Endothelial cell of umbilical vein (primary cell): ENCODE data around the gene COX6B1. TPM values are rescaled to one million over a fixed set of nuclear protein-coding genes. Genes with fewer than 3 reads are reported as not detected.
"Not testable (repeated sequence)": the region's sequence is repeated elsewhere in the genome, so short reads cannot be mapped to it uniquely, and the experiment has no call there.

ENCODE experiments used
- BruUV-seq: library from RNA; stranded (reverse); fragments of 400-500 nt; replicated peaks from 2 replicates; lab custom pipeline; 2021; lab: Mats Ljungman, UMichigan
- CTCF ChIA-PET: fragments of 300-600, 350-600 bp; sonication (Branson Sonifier 250); formaldehyde crosslinking; loops from one replicate; lab custom pipeline; 2021; ENCODE audit warnings: antibody characterized with exemption, inconsistent platforms; lab: Charles Lee
- POLR2A ChIA-PET: fragments of 300-600, 350-600 bp; sonication (Branson Sonifier 250); formaldehyde crosslinking; loops from one replicate; lab custom pipeline; 2021; ENCODE audit warnings: antibody characterized with exemption, inconsistent platforms; lab: Charles Lee
- DNase-seq: peaks from one replicate; pipeline ENCODE4 v3.0.0-alpha.2; 2011; ENCODE audit warnings: low read depth, low spot score
- FAIRE-seq: peaks from 2 replicates; lab custom pipeline; 2011; peaks lifted over from hg19 to GRCh38; lab: Jason Lieb, UNC
- H2AFZ ChIP-seq: 2 replicates; pipeline ENCODE4 v1.6.0; 2012; ENCODE audit warnings: low read depth, low read length, control low read depth, inconsistent platforms
- H3K27ac ChIP-seq: 2 replicates; pipeline ENCODE4 v1.5.1; 2011; ENCODE audit warnings: low read depth, mild to moderate bottlenecking, control low read depth, low read length, moderate library complexity; ENCODE audit not compliant: insufficient read depth
- H3K27me3 ChIP-seq, 2 experiments: 2 replicates each; pipeline versions ENCODE4 v1.6.0 to v1.6.1; 2011; ENCODE audit warnings: low read length in 2 of 2, mixed read lengths in 1 of 2; ENCODE audit not compliant: control insufficient read depth in 2 of 2, insufficient read depth in 2 of 2
- H3K36me3 ChIP-seq, 2 experiments: 2 replicates in 1 of 2; 3 replicates in 1 of 2; pipeline ENCODE4 v1.5.1; 2011; ENCODE audit warnings: low read length in 2 of 2, mild to moderate bottlenecking in 1 of 2, moderate library complexity in 1 of 2; ENCODE audit not compliant: control insufficient read depth in 2 of 2, insufficient read depth in 2 of 2; ENCODE audit errors: extremely low read depth in 1 of 2
- H3K4me1 ChIP-seq: 3 replicates; pipeline ENCODE4 v1.5.1; 2011; ENCODE audit warnings: mild to moderate bottlenecking, low read length; ENCODE audit not compliant: control insufficient read depth, insufficient read depth; ENCODE audit errors: extremely low read depth
- H3K4me2 ChIP-seq: 2 replicates; pipeline ENCODE4 v1.6.1; 2011; ENCODE audit warnings: low read length, control low read depth, mixed read lengths; ENCODE audit not compliant: insufficient read depth
- H3K4me3 ChIP-seq, 3 experiments: fragments of 200-600 bp in 1 of 3; sonication (generic), shearing (Covaris generic) in 1 of 3; replicated peaks in 1 of 3; 2 replicates each; pipeline ENCODE4 v1.5.1; 2011 to 2016; ENCODE audit warnings: control low read depth in 3 of 3, low read length in 3 of 3, mild to moderate bottlenecking in 2 of 3, inconsistent platforms in 1 of 3, low read depth in 1 of 3, moderate library complexity in 1 of 3; ENCODE audit not compliant: insufficient read depth in 1 of 3
- H3K79me2 ChIP-seq: 2 replicates; pipeline ENCODE4 v1.6.0; 2012; ENCODE audit warnings: low read length, inconsistent platforms; ENCODE audit not compliant: control insufficient read depth, insufficient read depth
- H3K9ac ChIP-seq: replicated peaks from 2 replicates; pipeline ENCODE3; 2011; ENCODE audit warnings: low read length, control low read depth; ENCODE audit not compliant: insufficient read depth; ENCODE audit errors: extremely low read depth
- H3K9me1 ChIP-seq: replicated peaks from 3 replicates; pipeline ENCODE4 v1.6.0; 2011; ENCODE audit warnings: mild to moderate bottlenecking, low read length; ENCODE audit not compliant: control insufficient read depth, insufficient read depth; ENCODE audit errors: extremely low read depth
- H3K9me3 ChIP-seq: replicated peaks from 2 replicates; pipeline ENCODE4 v1.5.1; 2012; ENCODE audit warnings: low read length, inconsistent platforms; ENCODE audit not compliant: control insufficient read depth, insufficient read depth
- H4K20me1 ChIP-seq: replicated peaks from 2 replicates; pipeline ENCODE3; 2011; ENCODE audit warnings: mild to moderate bottlenecking, low read length; ENCODE audit not compliant: control insufficient read depth, insufficient read depth; ENCODE audit errors: extremely low read depth
- EZH2 ChIP-seq: IDR thresholded peaks from 2 replicates; pipeline ENCODE4 v1.6.1; 2012; ENCODE audit warnings: borderline replicate concordance, low read depth, mild to moderate bottlenecking, moderate library complexity, low read length, inconsistent platforms; ENCODE audit not compliant: severe bottlenecking
- dilution Hi-C: fragments of 300-500 bp; cut with MboI; formaldehyde crosslinking; loops from one replicate; pipeline ENCODE4 v1.15.0; 2019; ENCODE audit warnings: low sequenced_read_pairs; ENCODE audit not compliant: extremely low pct_ligation_motif_present
- intact Hi-C: fragments of 100-400 bp; cut with micrococcal nuclease; formaldehyde crosslinking; loops from one replicate; pipeline ENCODE4 v1.10.0; 2022
- polyA plus RNA-seq, 4 experiments: library from polyadenylated mRNA; depleted of rRNA in 3 of 4; stranded (reverse) in 3 of 4; unstranded in 1 of 4; fragments of >200 nt; gene quantifications; 2 replicates each; pipeline versions ENCODE4 v1.2.1 to v1.2.3, GENCODE V29; 2011 to 2012; ENCODE audit warnings: missing spikeins in 1 of 4
- total RNA-seq: library from RNA; stranded (reverse); gene quantifications from 2 replicates; pipeline ENCODE4 v1.2.3, GENCODE V29; 2021
- TF ChIP-seq, protein P1 (sequence below): IDR thresholded peaks from 2 replicates; pipeline ENCODE4 v1.6.1; 2011; ENCODE audit not compliant: insufficient read depth, insufficient read length

The COX6B1 gene
- total and polyA plus RNA-seq, 2 donors (not counting 3 experiments of a cell fraction or from before 2014, with no cell fraction given) = 327 to 692 TPM

GRCh38 chr19:35689836-35690235, 41.7 kb downstream of the COX6B1 start:
- no TSS peak for BruUV-seq
- H3K4me3 ChIP-seq = no peak overlapping the region
- dilution Hi-C loops = no loop called here
- H3K27me3 ChIP-seq = no peaks in the 10 kb centered on the region
- no peak for TF ChIP-seq EZH2
- TF ChIP-seq, protein P1, sequence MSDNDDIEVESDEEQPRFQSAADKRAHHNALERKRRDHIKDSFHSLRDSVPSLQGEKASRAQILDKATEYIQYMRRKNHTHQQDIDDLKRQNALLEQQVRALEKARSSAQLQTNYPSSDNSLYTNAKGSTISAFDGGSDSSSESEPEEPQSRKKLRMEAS = no peak
- H3K36me3 ChIP-seq = no peaks in the 10 kb centered on the region
- no peak overlapping the region for H2AFZ ChIP-seq
- FAIRE-seq = no peak
- no peak for DNase-seq
- ChIA-PET CTCF (interaction anchor here (1.3 kb wide), 1 partner anchor 12 kb away, joined by 3 read pairs; no protein-coding TSS in a partner anchor), POLR2A (interaction anchor here (0.7 kb wide), 1 partner anchor 59 kb away, joined by 8 read pairs; the partner anchor contains the start of gene LIN37)
- H3K79me2 ChIP-seq = no peaks in the 10 kb centered on the region
- no peak overlapping the region for H3K4me2 ChIP-seq
- no peaks in the 10 kb centered on the region for H3K9me3 ChIP-seq
- no peak overlapping the region for H3K9ac ChIP-seq
- H4K20me1 ChIP-seq = no peaks in the 10 kb centered on the region
- no peaks in the 10 kb centered on the region for H3K4me1 ChIP-seq
- no peak overlapping the region for H3K27ac ChIP-seq
- intact Hi-C loops = loop anchor here (5.0 kb wide), 1 partner anchor 143 kb away; the partner anchor contains the start of gene TMEM147
- H3K9me1 ChIP-seq = no peaks in the 10 kb centered on the region

DNA sequence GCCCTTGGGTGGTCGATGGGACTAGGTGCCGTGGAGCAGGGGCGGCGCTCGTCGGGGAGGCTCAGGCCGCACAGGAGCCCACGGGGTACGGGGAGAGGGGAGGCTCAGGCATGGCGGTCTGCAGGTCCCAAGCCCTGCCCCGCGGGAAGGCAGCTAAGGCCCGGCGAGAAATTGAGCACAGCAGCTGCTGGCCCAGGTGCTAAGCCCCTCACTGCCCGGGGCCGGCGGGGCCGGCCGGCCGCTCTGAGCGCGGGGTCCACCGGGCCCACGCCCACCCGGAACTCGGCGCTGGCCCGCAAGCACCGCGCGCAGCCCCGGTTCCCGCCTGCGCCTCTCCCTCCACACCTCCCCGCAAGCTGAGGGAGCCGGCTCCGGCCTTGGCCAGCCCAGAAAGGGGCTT, 43.0 kb downstream of the COX6B1 start:
- H3K4me2 ChIP-seq, H2AFZ ChIP-seq, FAIRE-seq, H3K4me1 ChIP-seq, DNase-seq, H3K79me2 ChIP-seq, H3K27ac ChIP-seq, H3K36me3 ChIP-seq, H3K27me3 ChIP-seq, H3K4me3 ChIP-seq, H3K9me1 ChIP-seq, H3K9me3 ChIP-seq, H3K9ac ChIP-seq, BruUV-seq, H4K20me1 ChIP-seq, POLR2A ChIA-PET, dilution Hi-C loops: not testable (repeated sequence)
- CTCF ChIA-PET = interaction anchor here (2.9 to 6.8 kb wide), 2 partner anchors 12 to 129 kb away, joined by 12 to 54 read pairs; no protein-coding TSS in a partner anchor
- intact Hi-C loops = loop anchor here (5.0 kb wide), 1 partner anchor 144 kb away; the partner anchor contains the start of gene TMEM147
